ENCODE results near the gene INMT. TPM values are rescaled to one million over a fixed set of nuclear protein-coding genes. Genes with fewer than 3 reads are reported as not detected.

The INMT gene
- polyA plus RNA-seq, 1 experiment: 6.6 TPM

DNA sequence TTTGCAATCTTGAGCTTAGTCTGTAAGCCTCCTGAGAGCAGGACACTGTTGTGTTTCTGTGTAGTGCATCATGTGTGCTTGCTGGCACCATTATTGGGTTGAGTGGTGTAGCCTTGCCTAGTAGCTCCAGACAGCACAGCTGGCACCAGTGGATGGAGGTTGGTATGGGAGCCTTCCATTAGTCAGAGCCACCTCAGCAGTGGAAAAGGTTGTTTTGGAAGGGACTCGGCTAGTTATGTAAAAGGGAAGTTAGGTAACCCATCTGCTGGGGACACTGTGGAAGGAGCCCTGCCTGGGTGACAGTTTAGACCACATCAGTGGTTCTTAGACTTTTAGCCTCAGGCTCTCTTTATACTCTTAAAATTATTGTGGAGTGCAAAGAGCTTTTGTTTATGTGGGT is 35.6 kb downstream of the INMT start:
- H3K27ac ChIP-seq (ENCODE audit: low read depth, low read length): no peak overlapping the region
- H3K4me3 ChIP-seq (ENCODE audit: low read depth, low read length): no peak overlapping the region
- ChIA-PET CTCF (interaction anchor here (2.9 kb wide), 1 partner anchor 335 kb away, joined by 10 read pairs; no protein-coding TSS in a partner anchor), POLR2A (no interaction called here)
- DNase-seq (ENCODE audit: low read depth, low spot score): no peak
- no peaks in the 10 kb centered on the region for H3K27me3 ChIP-seq (ENCODE audit: control insufficient read depth, insufficient read depth, low read length)
- TF ChIP-seq, protein P1, sequence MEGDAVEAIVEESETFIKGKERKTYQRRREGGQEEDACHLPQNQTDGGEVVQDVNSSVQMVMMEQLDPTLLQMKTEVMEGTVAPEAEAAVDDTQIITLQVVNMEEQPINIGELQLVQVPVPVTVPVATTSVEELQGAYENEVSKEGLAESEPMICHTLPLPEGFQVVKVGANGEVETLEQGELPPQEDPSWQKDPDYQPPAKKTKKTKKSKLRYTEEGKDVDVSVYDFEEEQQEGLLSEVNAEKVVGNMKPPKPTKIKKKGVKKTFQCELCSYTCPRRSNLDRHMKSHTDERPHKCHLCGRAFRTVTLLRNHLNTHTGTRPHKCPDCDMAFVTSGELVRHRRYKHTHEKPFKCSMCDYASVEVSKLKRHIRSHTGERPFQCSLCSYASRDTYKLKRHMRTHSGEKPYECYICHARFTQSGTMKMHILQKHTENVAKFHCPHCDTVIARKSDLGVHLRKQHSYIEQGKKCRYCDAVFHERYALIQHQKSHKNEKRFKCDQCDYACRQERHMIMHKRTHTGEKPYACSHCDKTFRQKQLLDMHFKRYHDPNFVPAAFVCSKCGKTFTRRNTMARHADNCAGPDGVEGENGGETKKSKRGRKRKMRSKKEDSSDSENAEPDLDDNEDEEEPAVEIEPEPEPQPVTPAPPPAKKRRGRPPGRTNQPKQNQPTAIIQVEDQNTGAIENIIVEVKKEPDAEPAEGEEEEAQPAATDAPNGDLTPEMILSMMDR (IDR thresholded peaks at IDR 0.05; ENCODE audit: low read depth, low read length): no peak
- H3K9me3 ChIP-seq (ENCODE audit: control insufficient read depth, insufficient read depth, low read length): no peaks in the 10 kb centered on the region

DNA sequence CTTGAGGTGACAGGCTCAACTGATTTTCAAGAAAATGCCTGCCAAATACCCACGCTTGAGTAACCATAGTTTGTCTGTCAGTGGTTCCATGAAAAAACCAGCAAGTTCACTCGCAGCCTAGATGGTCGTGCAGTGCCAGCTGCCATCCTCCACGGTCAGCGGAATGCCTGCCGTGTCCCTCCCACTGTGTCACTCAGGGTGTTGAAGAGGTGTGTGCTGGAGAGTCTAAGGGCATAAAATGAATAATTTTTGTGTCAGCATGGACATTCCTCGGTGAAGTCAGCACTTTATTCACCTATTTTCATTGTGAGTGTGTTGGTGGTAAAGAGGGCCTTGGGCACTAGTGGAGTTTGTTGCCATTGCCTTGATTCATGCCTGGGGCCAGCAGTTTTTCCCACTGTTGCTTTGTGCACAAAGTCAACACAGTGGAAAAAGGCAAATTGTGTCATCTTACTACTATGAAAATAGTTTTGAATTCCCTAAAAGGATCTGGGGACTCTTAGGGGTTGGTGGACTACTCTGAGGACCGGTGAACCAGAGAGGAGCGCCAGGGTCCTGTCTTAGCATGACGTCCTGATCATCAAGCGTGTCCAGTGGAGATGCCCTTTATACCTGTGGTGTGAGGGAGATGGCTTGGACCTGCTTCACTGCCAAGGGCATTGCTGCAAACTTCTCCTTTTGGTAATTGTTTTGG is 36.9 kb downstream of the INMT start:
- TF ChIP-seq, protein P1 (IDR thresholded peaks at IDR 0.05; ENCODE audit: low read depth, low read length): no peak
- peak overlapping the region; percentile 49 for H3K27ac ChIP-seq (ENCODE audit: low read depth, low read length)
- H3K4me3 ChIP-seq (ENCODE audit: low read depth, low read length): no peak overlapping the region
- ChIA-PET POLR2A (interaction anchor here (0.6 to 0.9 kb wide), 2 partner anchors 22 to 38 kb away, joined by 3 to 4 read pairs; no protein-coding TSS in a partner anchor), CTCF (interaction anchor here (2.9 kb wide), 1 partner anchor 334 kb away, joined by 10 read pairs; no protein-coding TSS in a partner anchor)
- no peaks in the 10 kb centered on the region for H3K27me3 ChIP-seq (ENCODE audit: control insufficient read depth, insufficient read depth, low read length)
- H3K9me3 ChIP-seq (ENCODE audit: control insufficient read depth, insufficient read depth, low read length): no peaks in the 10 kb centered on the region
- DNase-seq (ENCODE audit: low read depth, low spot score): no peak

DNA sequence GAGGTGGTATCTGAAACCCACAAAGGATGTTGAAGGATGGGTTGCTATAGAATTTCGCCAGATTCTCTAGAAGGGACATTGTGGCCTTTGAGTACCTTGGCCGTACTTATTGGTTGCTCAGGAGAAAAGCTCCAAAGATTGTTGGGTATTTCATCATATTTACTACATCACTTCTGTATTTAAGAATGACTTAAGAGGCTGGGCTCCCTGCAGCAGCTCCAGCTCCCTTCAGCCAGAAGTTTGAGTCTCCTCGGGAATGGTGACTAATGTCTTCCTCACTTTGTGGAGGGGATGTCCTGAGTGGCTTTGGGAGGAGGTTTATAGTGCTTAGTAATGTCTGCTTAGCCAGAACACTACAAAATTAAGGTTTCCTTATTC is 37.4 kb downstream of the INMT start:
- no peaks in the 10 kb centered on the region for H3K9me3 ChIP-seq (ENCODE audit: control insufficient read depth, insufficient read depth, low read length)
- ChIA-PET CTCF (no interaction called here), POLR2A (interaction anchor here (0.6 to 0.9 kb wide), 2 partner anchors 22 to 39 kb away, joined by 3 to 4 read pairs; no protein-coding TSS in a partner anchor)
- DNase-seq (ENCODE audit: low read depth, low spot score): no peak
- TF ChIP-seq, protein P1 (IDR thresholded peaks at IDR 0.05; ENCODE audit: low read depth, low read length): no peak
- H3K27ac ChIP-seq (ENCODE audit: low read depth, low read length): peak overlapping the region; percentile 49
- no peak overlapping the region for H3K4me3 ChIP-seq (ENCODE audit: low read depth, low read length)
- H3K27me3 ChIP-seq (ENCODE audit: control insufficient read depth, insufficient read depth, low read length): no peaks in the 10 kb centered on the region

DNA sequence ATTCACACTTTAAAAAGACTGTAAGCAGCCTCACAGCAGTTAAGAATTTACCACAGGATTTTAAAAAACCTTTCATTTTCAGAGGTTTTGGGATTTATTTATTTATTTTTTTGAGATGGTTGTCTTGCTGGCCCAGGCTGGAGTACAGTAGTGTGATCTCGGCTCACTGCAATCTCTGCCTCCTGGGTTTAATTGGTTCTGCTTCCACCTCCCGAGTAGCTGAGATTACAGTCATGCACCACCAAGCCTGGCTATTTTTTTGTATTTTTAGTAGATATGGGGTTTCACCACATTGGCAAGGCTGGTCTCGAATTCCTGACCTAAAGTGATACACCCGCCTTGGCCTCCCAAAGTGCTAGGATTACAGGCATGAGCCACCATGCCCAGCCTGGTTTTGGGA is 38.4 kb downstream of the INMT start:
- Histone ChIP-seq H3K27me3 (ENCODE audit: control insufficient read depth, insufficient read depth, low read length) (no peaks in the 10 kb centered on the region), H3K27ac (ENCODE audit: low read depth, low read length) (no peak overlapping the region), H3K9me3 (ENCODE audit: control insufficient read depth, insufficient read depth, low read length) (no peaks in the 10 kb centered on the region), H3K4me3 (ENCODE audit: low read depth, low read length) (no peak overlapping the region)
- ChIA-PET POLR2A (no interaction called here), CTCF (interaction anchor here (1.2 to 1.5 kb wide), 3 partner anchors 49 to 344 kb away, joined by 4 to 5 read pairs (median 4); no protein-coding TSS in a partner anchor)
- DNase-seq (ENCODE audit: low read depth, low spot score): no peak
- TF ChIP-seq, protein P1 (IDR thresholded peaks at IDR 0.05; ENCODE audit: low read depth, low read length): no peak

DNA sequence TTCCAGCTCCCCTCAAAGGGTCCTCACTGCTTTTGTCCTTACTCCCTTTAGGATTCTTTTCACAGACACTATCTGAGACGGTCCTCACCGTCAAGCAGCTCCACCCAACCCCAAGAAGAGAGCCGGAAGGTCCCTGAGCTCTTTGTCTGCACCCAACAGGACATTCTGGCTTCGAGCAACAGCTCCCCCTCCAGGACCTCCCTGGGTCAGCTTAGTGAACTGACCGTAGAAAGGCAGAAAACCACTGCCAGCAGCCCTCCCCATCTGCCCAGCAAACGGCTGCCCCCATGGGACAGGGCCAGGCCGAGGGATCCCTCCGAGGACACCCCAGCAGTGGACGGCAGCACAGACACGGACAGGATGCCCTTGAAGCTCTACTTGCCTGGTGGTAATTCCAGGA is 39.2 kb downstream of the INMT start:
- Histone ChIP-seq H3K4me3 (ENCODE audit: low read depth, low read length) (no peak overlapping the region), H3K27me3 (ENCODE audit: control insufficient read depth, insufficient read depth, low read length) (no peaks in the 10 kb centered on the region), H3K27ac (ENCODE audit: low read depth, low read length) (no peak overlapping the region), H3K9me3 (ENCODE audit: control insufficient read depth, insufficient read depth, low read length) (no peaks in the 10 kb centered on the region)
- no peak for DNase-seq (ENCODE audit: low read depth, low spot score)
- ChIA-PET CTCF (interaction anchor here (1.2 to 1.5 kb wide), 3 partner anchors 50 to 343 kb away, joined by 4 to 5 read pairs (median 4); no protein-coding TSS in a partner anchor), POLR2A (no interaction called here)
- TF ChIP-seq, protein P1 (IDR thresholded peaks at IDR 0.05; ENCODE audit: low read depth, low read length): no peak
